Left cardiac atrium (tissue), 4 donors: ENCODE data around the gene TNFRSF14. TPM values are rescaled to one million over a fixed set of nuclear protein-coding genes. Genes with fewer than 3 reads are reported as not detected.
"Not testable (repeated sequence)": the region's sequence is repeated elsewhere in the genome, so short reads cannot be mapped to it uniquely, and the experiment has no call there.

ENCODE experiments used
- ATAC-seq, 2 donors: fragments of 200-7000 bp; cut with Tn5 transposase; one replicate each; pipeline ENCODE4 v1.9.1; 2020; ENCODE audit warnings: mild to moderate bottlenecking in 2 of 2, moderate library complexity in 2 of 2
- DNase-seq: peaks from one replicate; pipeline ENCODE4 v3.0.0-alpha.2; 2020
- intact Hi-C, 2 donors: fragments of 100-400 bp; cut with DNase I; formaldehyde crosslinking; loops; one replicate each; pipeline versions ENCODE4 v1.14.1 to v1.15.1; 2022 to 2023
- total RNA-seq, 2 donors: library from RNA; stranded (reverse); fragmentation: NEBNext Ultra II Directional; extraction: Animal tissue kit (Norgen Biotek cat#: 25700); gene quantifications; one replicate each; pipeline ENCODE4 v1.2.1, GENCODE V29; 2021
- donor health status: DM: no; HTN: yes; CAD: no.
- donor health status: DM: no; HTN: yes; CAD: no; lungs with severe emphysema.
- donor health status: DM: yes; HTN: yes; CAD: no.
- donor health status: Dilated cardiomyopathy.

Gene TNFRSF14
- total RNA-seq, 2 donors from 2014 or later: 21.6 to 22.6 TPM

GRCh38 chr1:2577565-2578075, 21.4 kb downstream of the TNFRSF14 start:
- DNase-seq: peak; percentile 22
- peak in 1 of 2 donors; percentile 9 for ATAC-seq
- intact Hi-C loops: not testable (repeated sequence)

GRCh38 chr1:2578758-2579118, 22.6 kb downstream of the TNFRSF14 start:
- ATAC-seq (no peak), DNase-seq (no peak)
- intact Hi-C loops: no loop called here

- ATAC-seq (no peak), DNase-seq (peak; percentile 12)
- intact Hi-C loops: no loop called here
Measured at GRCh38 chr1:2580691-2581090, 24.5 kb downstream of the TNFRSF14 start.

GRCh38 chr1:2582391-2582790, 26.2 kb downstream of the TNFRSF14 start:
- intact Hi-C loops: no loop called here
- ATAC-seq: no peak
- DNase-seq: no peak

- DNase-seq (peak; percentile 7), ATAC-seq (no peak)
- intact Hi-C loops: no loop called here
Measured at GRCh38 chr1:2583331-2583791, 27.2 kb downstream of the TNFRSF14 start.

- intact Hi-C loops: no loop called here
Measured at GRCh38 chr1:2583871-2584351, 27.7 kb downstream of the TNFRSF14 start.

GRCh38 chr1:2584686-2585317, 28.6 kb downstream of the TNFRSF14 start:
- peak; percentile 18 for DNase-seq
- intact Hi-C loops: loop anchor here in 1 of 2 donors (5.0 kb wide), 1 partner anchor 52 kb away; no protein-coding TSS in a partner anchor
- no peak for ATAC-seq

More at GRCh38 chr1:2583871-2584351, 27.7 kb downstream of the TNFRSF14 start:
- ATAC-seq (no peak), DNase-seq (peak; percentile 12)

- DNase-seq (peak; percentile 75), ATAC-seq (peak; percentile 45 to 46)
- intact Hi-C loops: loop anchor here in 1 of 2 donors (5.0 kb wide), 1 partner anchor 52 kb away; no protein-coding TSS in a partner anchor
Measured at GRCh38 chr1:2585318-2586092, 29.3 kb downstream of the TNFRSF14 start.

- peak; percentile 99 for DNase-seq
- intact Hi-C loops: loop anchor here in 1 of 2 donors (5.0 kb wide), 1 partner anchor 51 kb away; no protein-coding TSS in a partner anchor
- ATAC-seq: peak; percentile 93
Measured at GRCh38 chr1:2586154-2587070, 30.2 kb downstream of the TNFRSF14 start, which contains the start of gene PRXL2B. Gene PRXL2B, plus strand, starts transcription at chr1:2586777. Its CDS starts 109 bp downstream, at chr1:2586886.

GRCh38 chr1:2587071-2587859, 31.1 kb downstream of the TNFRSF14 start:
- DNase-seq (no peak), ATAC-seq (peak in 1 of 2 donors; percentile 0)
- intact Hi-C loops: loop anchor here in 1 of 2 donors (5.0 kb wide), 1 partner anchor 50 kb away; no protein-coding TSS in a partner anchor

GRCh38 chr1:2587860-2588571, 31.8 kb downstream of the TNFRSF14 start:
- ATAC-seq (no peak), DNase-seq (peak; percentile 28)
- intact Hi-C loops: loop anchor here in 1 of 2 donors (5.0 kb wide), 1 partner anchor 49 kb away; no protein-coding TSS in a partner anchor

- DNase-seq (peak; percentile 33), ATAC-seq (no peak)
- intact Hi-C loops: loop anchor here in 1 of 2 donors (5.0 kb wide), 1 partner anchor 48 kb away; no protein-coding TSS in a partner anchor
Measured at GRCh38 chr1:2588661-2589430, 32.7 kb downstream of the TNFRSF14 start.

- intact Hi-C loops: loop anchor here in 1 of 2 donors (5.0 kb wide), 1 partner anchor 48 kb away; no protein-coding TSS in a partner anchor
- ATAC-seq (no peak), DNase-seq (peak; percentile 20)
Measured at GRCh38 chr1:2589431-2590232, 33.5 kb downstream of the TNFRSF14 start.

GRCh38 chr1:2590233-2591141, 34.3 kb downstream of the TNFRSF14 start:
- peak; percentile 14 for DNase-seq
- intact Hi-C loops: no loop called here
- no peak for ATAC-seq

- ATAC-seq (no peak), DNase-seq (no peak)
- intact Hi-C loops: no loop called here
Measured at GRCh38 chr1:2591233-2591580, 35.0 kb downstream of the TNFRSF14 start.
